ENCODE measurements around the gene GREB1.

The GREB1 gene

DNA sequence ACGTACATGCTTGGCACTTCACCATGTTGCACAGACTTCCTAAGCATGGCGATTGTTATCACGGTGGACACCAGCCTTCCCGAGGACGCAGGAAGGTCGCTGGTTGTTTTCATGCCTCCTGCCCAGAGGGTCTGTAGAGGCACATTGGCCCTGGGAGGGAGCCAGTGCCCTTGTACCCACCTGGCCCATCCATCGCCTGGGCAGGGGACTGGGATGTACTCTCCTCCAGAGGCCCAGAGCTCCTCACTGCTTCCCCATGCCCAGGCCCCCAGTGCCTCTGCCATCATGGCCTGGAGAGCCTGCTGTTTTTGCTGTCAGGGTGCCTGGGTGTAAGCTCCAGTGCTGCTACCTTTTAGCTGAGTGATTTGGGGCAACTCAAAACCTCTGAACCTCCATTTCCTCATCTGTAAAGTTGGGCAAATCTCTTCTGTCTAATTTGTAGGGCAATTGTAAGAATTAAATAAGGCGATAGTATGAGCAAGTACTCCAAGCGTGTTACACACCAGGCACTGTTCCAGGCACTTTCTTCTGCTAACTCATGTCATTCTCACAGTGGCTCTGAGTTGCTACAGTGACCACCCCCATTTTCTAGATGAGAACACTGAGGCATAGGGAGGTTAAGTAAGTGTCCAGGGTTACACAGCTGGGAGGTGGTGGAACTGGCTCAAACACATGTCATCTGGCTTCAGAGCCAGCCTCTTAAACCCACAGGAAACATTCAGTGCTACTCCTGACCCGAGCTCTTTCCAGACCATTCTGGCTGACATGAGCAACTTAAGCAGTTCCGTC is 45.3 kb downstream of the GREB1 start:
- no peak for DNase-seq (ENCODE audit: low read depth in 2 of 2)

- no peak for DNase-seq (ENCODE audit: low read depth in 2 of 2)
Measured at GRCh38 chr2:11579867-11580659, 46.2 kb downstream of the GREB1 start.

DNA sequence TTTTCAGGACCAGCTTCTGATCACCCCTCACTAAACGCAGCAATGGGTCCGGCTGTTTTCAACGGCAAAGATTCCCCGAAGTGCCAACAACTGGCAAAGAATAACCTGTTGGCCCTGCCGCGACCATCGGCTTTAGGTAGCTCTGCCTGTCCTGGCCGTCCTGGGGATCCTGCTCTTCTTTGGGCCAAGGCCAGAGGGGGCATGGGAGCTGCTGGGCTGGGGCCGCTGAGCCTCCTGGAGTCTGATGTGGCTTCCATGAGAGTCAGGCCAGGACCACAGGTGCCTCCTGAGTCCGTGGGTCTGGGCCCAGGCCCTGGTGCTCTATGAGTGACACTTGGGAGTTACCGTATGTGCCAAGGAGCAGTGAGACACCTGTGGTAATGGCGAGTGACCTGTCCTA is 46.9 kb downstream of the GREB1 start:
- no peak for DNase-seq (ENCODE audit: low read depth in 2 of 2)

- DNase-seq (ENCODE audit: low read depth in 2 of 2) = no peak
Measured at GRCh38 chr2:11581124-11581796, 47.4 kb downstream of the GREB1 start.

GRCh38 chr2:11581797-11582611 is 48.2 kb downstream of the GREB1 start:
- DNase-seq (ENCODE audit: low read depth in 2 of 2) = no peak

- DNase-seq (ENCODE audit: low read depth in 2 of 2) = no peak
Measured at GRCh38 chr2:11582612-11582861, 48.7 kb downstream of the GREB1 start.

DNA sequence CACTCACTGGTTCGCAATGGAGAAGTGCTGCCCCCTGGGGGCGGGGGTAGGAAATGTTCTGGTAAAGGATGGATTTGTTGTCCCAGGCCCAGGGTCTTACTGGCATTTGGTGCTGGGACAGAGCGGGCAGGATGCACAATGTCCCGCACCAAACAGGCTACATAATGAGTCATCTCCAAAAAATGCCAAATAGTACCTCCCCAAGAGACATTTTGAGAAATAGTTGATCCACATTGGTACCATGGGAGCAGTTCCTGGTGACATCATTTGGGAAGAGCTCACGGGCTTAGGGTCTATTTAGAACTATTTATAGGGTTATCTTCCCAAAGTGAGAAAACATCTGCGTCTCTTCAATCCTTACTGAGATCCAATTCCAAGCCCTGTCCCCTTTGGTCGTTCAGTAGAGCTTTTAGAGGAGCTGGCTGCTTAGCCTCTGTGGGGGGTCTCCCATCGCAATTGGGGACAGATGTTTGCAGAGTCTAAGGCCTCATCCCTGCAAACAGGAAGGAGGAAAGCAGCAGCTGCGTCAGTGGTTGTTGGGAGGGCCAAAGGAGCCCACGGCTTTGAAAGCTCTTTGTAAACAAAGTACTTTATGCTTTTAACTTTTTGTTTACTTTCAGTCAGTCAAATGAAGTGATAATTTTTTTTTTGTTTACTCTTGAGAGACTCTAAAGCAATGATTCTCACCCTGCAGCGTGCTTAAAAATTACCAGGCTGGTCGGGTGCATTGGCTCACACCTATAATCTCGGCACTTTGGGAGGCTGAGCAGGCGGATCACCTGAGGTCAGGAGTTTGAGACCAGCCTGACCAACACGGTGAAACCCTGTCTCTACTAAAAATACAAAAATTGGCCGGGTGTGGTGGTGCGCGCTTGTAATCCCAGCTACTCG is 49.3 kb downstream of the GREB1 start:
- peak in 1 of 2 donors; percentile 43 for DNase-seq (ENCODE audit: low read depth in 2 of 2)

- DNase-seq (ENCODE audit: low read depth in 2 of 2) = peak; percentile 13 to 87
Measured at GRCh38 chr2:11583840-11584524, 50.1 kb downstream of the GREB1 start.

- DNase-seq (ENCODE audit: low read depth in 2 of 2) = no peak
Measured at GRCh38 chr2:11584525-11585056, 50.7 kb downstream of the GREB1 start.

DNA sequence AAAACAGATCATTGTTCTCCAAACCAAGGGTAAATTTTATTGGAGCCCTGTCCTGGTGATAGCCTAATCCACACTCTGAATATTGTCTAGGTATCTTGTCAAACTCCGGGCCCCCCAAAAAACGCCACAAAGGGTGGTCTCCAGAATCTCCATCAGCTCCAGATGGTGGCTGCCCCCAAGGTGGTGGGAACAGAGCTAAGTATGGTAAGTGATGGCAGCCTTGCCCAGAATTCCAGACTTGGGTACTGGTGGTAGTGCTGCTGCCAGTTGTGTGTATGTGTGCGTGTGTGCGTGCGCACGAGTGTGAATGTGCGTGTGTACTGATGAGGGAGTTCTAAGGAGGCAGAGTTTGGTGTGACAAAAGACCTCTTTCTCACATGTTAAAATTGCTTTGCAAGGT is 51.2 kb downstream of the GREB1 start:
- DNase-seq (ENCODE audit: low read depth in 2 of 2) = no peak

DNA sequence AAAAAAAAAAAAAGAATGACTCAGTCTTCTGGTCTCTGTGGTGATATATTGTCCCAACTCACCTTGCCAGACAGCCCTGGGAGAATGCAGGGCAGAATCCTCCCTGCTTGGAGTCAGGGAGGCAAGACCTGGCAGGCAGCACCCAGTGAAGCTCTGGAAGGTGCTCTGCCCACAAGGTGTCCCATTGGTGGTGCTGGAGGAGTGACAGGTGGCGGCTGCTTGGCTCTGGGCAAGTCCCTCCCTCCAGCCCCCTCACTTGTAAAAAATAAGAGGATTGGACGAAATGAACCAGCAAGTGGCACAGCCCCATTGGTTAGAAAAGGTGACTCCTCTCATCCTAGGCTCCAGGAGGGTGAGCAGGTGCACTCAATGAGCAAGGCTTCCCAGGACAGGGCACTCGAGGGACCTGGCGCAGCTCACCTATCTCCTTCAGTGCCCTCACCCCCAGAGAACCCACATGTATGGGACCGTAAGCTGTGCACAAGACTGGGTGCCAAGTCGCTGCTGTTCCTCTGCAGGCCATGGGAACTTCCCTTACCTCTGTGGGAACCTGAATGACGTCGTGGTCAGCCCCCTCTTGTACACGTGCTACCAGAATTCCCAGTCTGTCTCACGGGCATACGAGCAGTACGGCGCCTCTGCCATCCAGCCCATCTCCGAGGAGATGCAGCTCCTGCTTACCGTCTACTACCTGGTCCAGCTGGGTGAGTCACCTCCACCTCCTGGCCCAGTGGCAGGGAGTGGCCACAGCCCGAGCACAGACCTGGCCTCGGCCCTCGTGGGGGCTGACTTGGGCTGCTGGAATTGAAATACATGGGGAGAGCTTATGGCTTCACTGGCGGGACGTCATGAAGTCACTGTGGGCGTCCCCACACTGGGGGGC is 54.6 kb downstream of the GREB1 start:
- no peak for DNase-seq (ENCODE audit: low read depth in 2 of 2)

DNA sequence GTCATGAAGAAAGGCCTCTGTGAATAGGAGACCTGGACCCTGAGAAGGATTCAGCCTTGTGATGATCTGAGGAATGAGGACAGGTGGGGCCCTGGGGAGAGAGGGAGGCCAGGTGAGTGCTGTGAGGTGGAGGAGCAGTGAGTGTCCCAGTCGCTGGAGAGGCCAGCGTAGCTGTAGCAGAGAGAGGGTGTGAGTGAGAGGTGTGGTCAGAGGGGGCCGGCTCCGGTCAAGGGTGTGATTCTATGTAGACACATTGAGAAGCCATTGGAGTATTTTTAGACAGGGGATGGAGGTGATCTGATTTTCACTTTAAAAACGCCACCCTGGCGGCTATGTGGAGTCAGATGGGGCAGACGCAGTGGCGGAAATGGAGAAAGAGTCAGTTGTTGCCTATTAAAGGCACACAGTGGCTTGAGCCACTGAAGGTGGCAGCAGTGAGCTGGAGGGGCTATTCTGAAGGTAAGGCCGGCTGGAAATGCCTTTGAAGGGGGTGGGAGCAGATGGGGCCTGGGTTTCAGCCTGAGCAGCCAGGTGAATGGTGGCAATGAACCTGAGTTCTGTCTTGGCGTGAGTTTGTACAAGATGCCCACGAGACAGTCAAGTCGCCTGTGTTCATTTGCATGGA is 55.6 kb downstream of the GREB1 start:
- DNase-seq (ENCODE audit: low read depth in 2 of 2) = no peak

- no peak for DNase-seq (ENCODE audit: low read depth in 2 of 2)
Measured at GRCh38 chr2:11590193-11590592, 56.3 kb downstream of the GREB1 start.

DNA sequence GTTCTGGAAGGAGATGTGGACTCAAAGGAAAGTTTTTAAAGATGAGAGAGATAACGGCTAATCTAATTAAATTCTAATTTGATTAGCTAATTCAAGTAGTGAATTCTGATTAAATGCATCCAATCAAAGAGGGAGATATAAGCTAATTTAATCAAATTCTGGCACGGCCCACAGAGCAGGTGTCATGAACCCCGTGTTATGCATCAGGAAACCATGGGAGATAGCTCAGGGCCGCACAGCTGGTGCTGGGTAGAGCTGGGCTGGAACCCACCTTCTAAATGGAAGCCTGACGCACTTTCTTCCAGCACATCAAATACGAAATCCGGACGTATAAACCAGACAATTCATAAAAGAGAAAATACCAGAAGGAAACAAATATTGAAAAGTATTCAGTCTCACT is 57.2 kb downstream of the GREB1 start:
- DNase-seq (ENCODE audit: low read depth in 2 of 2) = no peak

DNA sequence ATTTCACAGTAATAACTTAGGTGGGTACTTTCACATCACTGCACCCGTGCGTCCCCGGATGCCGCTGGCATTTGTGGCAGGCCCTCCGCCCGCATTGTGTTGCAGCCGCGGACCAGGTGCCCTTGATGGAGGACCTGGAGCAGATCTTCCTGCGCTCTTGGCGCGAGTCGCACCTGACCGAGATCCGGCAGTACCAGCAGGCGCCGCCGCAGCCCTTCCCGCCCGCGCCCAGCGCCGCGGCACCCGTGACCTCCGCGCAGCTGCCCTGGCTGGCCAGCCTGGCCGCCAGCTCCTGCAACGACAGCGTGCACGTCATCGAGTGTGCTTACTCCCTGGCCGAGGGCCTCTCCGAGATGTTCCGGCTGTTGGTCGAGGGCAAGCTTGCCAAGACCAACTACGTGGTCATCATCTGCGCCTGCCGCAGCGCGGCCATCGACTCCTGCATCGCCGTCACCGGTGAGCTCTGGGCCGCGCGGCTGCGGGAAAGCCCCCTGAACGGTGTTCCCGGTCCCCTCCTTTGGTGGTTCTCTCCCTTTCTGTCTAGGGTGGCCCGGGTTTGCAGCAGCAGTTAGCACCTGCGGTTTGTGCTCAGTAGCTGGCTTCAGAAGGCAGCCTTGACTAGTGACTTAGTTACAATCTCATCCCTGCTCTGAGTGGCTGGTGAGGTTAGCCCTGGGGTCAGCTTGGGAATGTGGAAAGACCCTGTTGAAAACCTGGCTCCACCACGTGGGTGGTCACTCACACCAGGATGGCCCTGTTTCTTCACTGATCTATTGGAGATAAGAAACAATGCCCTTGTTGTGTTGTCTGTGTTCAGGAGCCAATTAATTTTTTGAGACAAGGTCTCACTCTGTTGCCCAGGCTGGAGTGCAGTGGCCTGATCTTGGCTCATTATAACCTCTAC is 59.1 kb downstream of the GREB1 start:
- DNase-seq (ENCODE audit: low read depth in 2 of 2) = no peak

DNA sequence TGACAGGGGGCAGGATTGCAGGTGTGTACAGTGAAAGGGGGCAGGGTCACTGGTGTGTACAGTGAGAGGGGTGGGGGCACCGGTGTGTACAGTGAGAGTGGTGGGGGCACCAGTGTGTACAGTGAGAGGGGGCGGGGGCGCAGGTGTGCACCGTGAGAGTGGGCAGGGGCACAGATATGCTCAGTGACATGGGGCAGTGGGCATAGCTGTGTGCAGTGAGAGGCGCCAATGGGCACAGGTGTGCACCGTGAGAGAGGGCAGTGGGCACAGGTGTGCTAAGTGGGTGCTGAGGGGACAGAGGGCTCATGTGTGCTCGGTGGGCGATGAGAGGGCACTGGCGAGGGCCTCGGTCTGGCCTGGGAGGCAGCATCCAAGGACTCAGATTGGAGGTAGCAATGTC is 63.0 kb downstream of the GREB1 start:
- DNase-seq (ENCODE audit: low read depth in 2 of 2) = no peak

DNA sequence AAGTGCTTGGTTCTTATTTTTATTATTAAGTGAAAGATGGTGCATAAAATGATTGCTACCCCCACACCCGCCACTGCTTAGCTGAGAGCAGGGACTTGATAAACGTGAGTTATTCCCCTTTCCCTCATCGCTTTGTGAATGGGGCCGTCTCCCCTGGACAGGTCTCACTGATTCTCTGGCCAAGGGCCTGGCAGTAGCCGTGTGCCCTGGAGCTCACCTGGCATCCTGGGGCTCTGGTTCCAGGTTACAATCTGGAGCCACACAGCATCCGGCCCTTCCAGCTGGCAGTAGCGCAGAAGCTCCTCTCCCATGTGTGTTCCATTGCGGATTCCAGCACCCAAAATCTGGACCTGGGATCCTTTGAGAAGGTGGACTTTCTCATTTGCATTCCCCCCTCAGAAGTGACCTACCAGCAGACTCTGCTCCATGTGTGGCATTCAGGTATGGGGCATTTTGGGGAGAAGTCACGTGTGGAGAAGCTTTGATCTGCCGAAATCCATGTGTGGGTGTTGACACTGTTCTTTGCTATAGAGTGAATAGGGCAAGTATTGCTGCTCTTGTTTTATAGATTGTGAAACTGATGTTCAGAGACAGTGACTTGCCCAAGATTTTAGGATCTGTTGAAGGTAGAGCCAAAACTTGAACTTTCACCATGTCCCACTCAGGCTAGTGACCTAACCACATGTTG is 63.8 kb downstream of the GREB1 start:
- no peak for DNase-seq (ENCODE audit: low read depth in 2 of 2)

Measured in stimulated activated CD4-positive, alpha-beta T cell treated with anti-CD3 and anti-CD28 coated beads, Interleukin-1b, Interleukin-23, amount 100 ng/mL, for 1 hour (primary cell).